A673 (cell line): Measurements from ENCODE around the gene ANO1.

Experiments
- EZH2 ChIP-seq: fragments of 200-600 bp; sonication (generic); IDR thresholded peaks from 2 replicates; pipeline ENCODE4 v1.6.1; 2017; ENCODE audit warnings: borderline replicate concordance, low read depth, mild to moderate bottlenecking, mixed read lengths, antibody characterized with exemption, low read length; ENCODE audit not compliant: poor library complexity, severe bottlenecking
- TF ChIP-seq, protein P1 (sequence below): fragments of 300-800, 200-600 bp; sonication (generic); conservative IDR thresholded peaks from 2 replicates; pipeline ENCODE4 v1.5.1; 2017; ENCODE audit warnings: low read depth, mild to moderate bottlenecking, antibody characterized with exemption, low read length, moderate library complexity, mixed read lengths

DNA sequence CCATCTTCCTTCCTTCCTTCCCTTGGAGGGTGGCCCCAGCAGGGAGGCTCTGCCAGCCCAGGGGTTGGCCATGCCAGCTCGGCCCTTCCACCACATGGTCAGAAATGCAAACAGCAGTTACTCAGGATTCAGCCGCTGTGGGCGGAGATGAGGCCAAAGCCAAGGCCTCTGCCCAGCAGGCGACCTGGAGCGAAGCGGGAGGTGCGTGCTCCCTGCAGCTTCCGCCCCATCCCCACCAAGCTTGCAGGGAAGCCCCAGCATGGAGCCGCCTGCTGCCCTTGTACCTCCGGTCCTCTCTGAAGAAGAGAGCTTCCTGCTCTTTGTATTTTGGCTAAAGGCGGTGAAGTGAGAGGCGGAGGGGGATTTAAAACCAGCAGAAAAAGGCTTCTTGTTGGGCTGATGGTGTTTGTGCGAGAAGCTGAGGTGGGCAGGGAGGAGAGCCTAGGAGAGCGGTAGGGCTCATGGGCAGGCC is 50.4 kb downstream of the ANO1 start:
- TF ChIP-seq, protein P1, sequence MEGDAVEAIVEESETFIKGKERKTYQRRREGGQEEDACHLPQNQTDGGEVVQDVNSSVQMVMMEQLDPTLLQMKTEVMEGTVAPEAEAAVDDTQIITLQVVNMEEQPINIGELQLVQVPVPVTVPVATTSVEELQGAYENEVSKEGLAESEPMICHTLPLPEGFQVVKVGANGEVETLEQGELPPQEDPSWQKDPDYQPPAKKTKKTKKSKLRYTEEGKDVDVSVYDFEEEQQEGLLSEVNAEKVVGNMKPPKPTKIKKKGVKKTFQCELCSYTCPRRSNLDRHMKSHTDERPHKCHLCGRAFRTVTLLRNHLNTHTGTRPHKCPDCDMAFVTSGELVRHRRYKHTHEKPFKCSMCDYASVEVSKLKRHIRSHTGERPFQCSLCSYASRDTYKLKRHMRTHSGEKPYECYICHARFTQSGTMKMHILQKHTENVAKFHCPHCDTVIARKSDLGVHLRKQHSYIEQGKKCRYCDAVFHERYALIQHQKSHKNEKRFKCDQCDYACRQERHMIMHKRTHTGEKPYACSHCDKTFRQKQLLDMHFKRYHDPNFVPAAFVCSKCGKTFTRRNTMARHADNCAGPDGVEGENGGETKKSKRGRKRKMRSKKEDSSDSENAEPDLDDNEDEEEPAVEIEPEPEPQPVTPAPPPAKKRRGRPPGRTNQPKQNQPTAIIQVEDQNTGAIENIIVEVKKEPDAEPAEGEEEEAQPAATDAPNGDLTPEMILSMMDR = 0 out of 2 replicates have a peak, but pooled peaks have one; percentile 13
- TF ChIP-seq EZH2 = no peak
